Thyroid gland (tissue), 4 donors: ENCODE measurements around the gene TFCP2.

ENCODE experiments used
- POLR2A ChIP-seq, 2 donors: fragments of 450-650 bp; IDR thresholded peaks; one replicate each; pipeline ENCODE4 v1.6.1; 2017; ENCODE audit warnings: antibody characterized with exemption in 2 of 2, mild to moderate bottlenecking in 2 of 2, moderate library complexity in 1 of 2
- TF ChIP-seq, protein P1 (sequence below), 6 experiments: fragments of 200-600 bp in 3 of 6; fragments of 450-650 bp in 3 of 6; sonication (generic) in 3 of 6; IDR thresholded peaks; one replicate each; pipeline ENCODE4 v1.5.1; 2016 to 2019; ENCODE audit warnings: antibody characterized with exemption in 6 of 6, mild to moderate bottlenecking in 2 of 6, inconsistent platforms in 1 of 6, moderate library complexity in 1 of 6

DNA sequence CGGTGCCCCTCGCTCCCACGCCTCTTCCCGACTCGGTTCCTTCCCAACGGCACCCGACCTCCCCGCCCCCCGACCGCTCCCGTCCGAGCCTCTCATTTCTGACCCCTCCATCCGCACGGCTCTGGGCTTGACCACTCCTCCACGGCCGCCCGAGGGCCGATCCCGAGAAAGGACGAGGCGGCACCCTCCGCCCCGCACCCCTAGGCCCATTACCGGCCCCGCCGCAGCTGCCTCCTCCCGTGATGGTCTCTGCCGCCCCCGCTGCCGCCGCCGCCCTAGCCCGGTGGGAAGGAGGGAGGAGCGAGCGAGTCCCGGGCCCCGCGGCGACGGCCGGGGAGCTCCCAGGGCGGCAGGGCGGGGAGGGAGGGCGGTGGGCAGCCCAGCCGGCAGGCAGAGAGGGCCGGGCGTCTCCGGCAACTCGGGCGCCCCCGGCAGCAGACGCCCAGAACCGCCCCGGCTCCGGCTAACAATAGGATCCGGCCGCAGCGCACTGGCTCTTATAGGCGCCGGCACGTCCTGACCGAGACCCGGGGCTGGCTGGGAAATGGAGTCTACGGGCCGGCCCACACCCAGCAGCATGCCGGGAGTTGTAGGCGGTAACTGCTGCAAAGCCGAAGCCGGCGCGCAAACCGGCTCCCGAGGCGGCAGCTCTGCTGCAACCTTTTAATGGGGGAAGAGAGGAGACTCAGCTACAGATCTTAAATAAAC lies 89.7 kb downstream of the TFCP2 start, which contains the start of gene CSRNP2:
- TF ChIP-seq, protein P1, sequence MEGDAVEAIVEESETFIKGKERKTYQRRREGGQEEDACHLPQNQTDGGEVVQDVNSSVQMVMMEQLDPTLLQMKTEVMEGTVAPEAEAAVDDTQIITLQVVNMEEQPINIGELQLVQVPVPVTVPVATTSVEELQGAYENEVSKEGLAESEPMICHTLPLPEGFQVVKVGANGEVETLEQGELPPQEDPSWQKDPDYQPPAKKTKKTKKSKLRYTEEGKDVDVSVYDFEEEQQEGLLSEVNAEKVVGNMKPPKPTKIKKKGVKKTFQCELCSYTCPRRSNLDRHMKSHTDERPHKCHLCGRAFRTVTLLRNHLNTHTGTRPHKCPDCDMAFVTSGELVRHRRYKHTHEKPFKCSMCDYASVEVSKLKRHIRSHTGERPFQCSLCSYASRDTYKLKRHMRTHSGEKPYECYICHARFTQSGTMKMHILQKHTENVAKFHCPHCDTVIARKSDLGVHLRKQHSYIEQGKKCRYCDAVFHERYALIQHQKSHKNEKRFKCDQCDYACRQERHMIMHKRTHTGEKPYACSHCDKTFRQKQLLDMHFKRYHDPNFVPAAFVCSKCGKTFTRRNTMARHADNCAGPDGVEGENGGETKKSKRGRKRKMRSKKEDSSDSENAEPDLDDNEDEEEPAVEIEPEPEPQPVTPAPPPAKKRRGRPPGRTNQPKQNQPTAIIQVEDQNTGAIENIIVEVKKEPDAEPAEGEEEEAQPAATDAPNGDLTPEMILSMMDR (IDR thresholded peaks at IDR 0.05): peak in 1 of 6 experiments; percentile 22
- peak; percentile 98 to 100 for TF ChIP-seq POLR2A (IDR thresholded peaks at IDR 0.05)
